Kidney (tissue), 14 donors: ENCODE measurements around the gene CDH2. TPM values are rescaled to one million over a fixed set of nuclear protein-coding genes. Genes with fewer than 3 reads are reported as not detected.

Source experiments
- DNase-seq, 5 donors: peaks; one replicate each; pipeline ENCODE4 v3.0.0-alpha.2; 2013 to 2020
- FAIRE-seq: peaks from 2 replicates; lab custom pipeline; 2012; peaks lifted over from hg19 to GRCh38; lab: Jason Lieb, UNC
- H3K27ac ChIP-seq, 2 donors: one replicate each; pipeline ENCODE4 v1.7.0; 2013; ENCODE audit warnings: low read depth in 2 of 2, low read length in 2 of 2, inconsistent platforms in 1 of 2
- H3K27me3 ChIP-seq: one replicate; pipeline ENCODE4 v1.7.1; 2013; ENCODE audit warnings: low read length, inconsistent platforms; ENCODE audit not compliant: control insufficient read depth, insufficient read depth
- H3K36me3 ChIP-seq, 3 donors: one replicate each; pipeline versions ENCODE4 v1.7.0 to v1.7.1; 2013; ENCODE audit warnings: low read length in 3 of 3, control low read depth in 1 of 3, inconsistent platforms in 1 of 3; ENCODE audit not compliant: insufficient read depth in 3 of 3, control insufficient read depth in 2 of 3
- H3K4me1 ChIP-seq, 3 donors: one replicate each; pipeline versions ENCODE4 v1.7.0 to v1.7.1; 2013; ENCODE audit warnings: low read length in 3 of 3, inconsistent platforms in 1 of 3, low read depth in 1 of 3; ENCODE audit not compliant: control insufficient read depth in 2 of 3, insufficient read depth in 2 of 3
- H3K4me3 ChIP-seq, 3 donors: one replicate each; pipeline versions ENCODE4 v1.7.0 to v1.8.1; 2013; ENCODE audit warnings: low read length in 3 of 3, control low read depth in 1 of 3, inconsistent platforms in 1 of 3
- H3K9ac ChIP-seq, 3 donors: one replicate each; pipeline versions ENCODE4 v1.7.0 to v1.7.1; 2013; ENCODE audit warnings: low read length in 3 of 3, control low read depth in 1 of 3, inconsistent platforms in 1 of 3
- H3K9me3 ChIP-seq, 3 donors: one replicate each; pipeline versions ENCODE4 v1.7.0 to v1.7.1; 2013; ENCODE audit warnings: low read length in 3 of 3, control low read depth in 1 of 3, inconsistent platforms in 1 of 3; ENCODE audit not compliant: control insufficient read depth in 2 of 3, insufficient read depth in 1 of 3
- intact Hi-C: fragments of 100-400 bp; cut with DNase I; formaldehyde crosslinking; loops from one replicate; pipeline ENCODE4 v1.11.1; 2022
- polyA plus RNA-seq: library from polyadenylated mRNA; stranded (reverse); fragments of 350-450 nt; fragmentation: Illumina TruSeq; extraction: RNeasy Lipid Tissue Mini Kit (QIAGEN cat#74804); gene quantifications from one replicate; pipeline ENCODE4 v1.2.3, GENCODE V29; 2014; ENCODE audit warnings: low read depth, low replicate concordance; ENCODE audit not compliant: insufficient read depth
- total RNA-seq: library from RNA; stranded (reverse); fragmentation: NEBNext Ultra II Directional; extraction: Animal tissue kit (Norgen Biotek cat#: 25700); gene quantifications from one replicate; pipeline ENCODE4 v1.2.1, GENCODE V29; 2021
- TF ChIP-seq, protein P1 (sequence below): IDR thresholded peaks from 3 replicates; pipeline ENCODE4 v1.5.1; 2012; ENCODE audit warnings: mild to moderate bottlenecking, moderate library complexity, borderline replicate concordance; ENCODE audit not compliant: insufficient read depth; ENCODE audit errors: extremely low read depth
- donor health status: control.
- donor health status: control.
- donor health status: control.
- donor health status: control.
- donor health status: control.
- donor health status: DM: yes; HTN: yes; CAD: no.
- donor health status: Normal renal cell carcinoma (clear cell type).

CDH2 gene
- total and polyA plus RNA-seq, 2 donors from 2014 or later = 6.3 to 29.6 TPM

DNA sequence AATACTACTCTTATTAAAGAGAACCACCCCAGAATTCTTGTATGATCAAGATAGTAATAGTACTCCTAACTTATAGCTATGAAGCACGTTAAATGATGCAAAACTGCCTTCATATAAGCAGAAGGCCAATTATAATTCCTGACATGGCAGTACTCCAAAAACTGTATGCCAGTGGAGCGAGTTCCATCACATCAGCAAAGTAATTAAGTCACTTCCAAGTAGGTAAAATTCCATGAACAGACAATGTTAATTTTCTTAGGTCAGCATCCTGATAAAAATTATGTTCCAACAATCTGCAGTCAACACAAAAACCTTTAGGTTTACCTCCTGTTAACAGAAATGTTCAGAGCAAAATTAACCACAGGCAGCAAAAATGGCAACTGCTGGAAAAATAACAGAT, 136.7 kb downstream of the CDH2 start:
- no peaks in the 10 kb centered on the region for H3K9me3 ChIP-seq

DNA sequence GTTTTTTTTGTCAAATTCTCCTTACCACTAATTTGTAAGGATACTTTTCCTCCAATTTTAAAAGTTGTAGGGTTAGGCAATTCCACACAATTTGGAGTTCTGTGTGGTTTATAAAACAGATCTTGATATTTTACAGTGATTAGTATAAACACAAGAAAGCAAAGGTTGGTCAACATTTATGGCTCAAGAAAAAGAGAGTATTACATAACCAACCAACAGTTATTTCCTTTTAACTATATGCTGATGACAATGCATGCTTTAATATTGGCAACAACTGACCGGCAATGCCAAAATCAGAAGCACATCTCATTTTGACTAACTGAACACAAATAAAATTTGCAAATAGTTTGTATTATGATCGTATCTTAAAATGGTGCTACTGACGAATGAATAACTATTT, 137.2 kb downstream of the CDH2 start:
- Histone ChIP-seq H3K9ac (no peak overlapping the region), H3K36me3 (no peaks in the 10 kb centered on the region), H3K9me3 (no peaks in the 10 kb centered on the region), H3K27me3 (no peaks in the 10 kb centered on the region), H3K4me1 (no peaks in the 10 kb centered on the region), H3K27ac (no peak overlapping the region), H3K4me3 (no peak overlapping the region)
- TF ChIP-seq, protein P1, sequence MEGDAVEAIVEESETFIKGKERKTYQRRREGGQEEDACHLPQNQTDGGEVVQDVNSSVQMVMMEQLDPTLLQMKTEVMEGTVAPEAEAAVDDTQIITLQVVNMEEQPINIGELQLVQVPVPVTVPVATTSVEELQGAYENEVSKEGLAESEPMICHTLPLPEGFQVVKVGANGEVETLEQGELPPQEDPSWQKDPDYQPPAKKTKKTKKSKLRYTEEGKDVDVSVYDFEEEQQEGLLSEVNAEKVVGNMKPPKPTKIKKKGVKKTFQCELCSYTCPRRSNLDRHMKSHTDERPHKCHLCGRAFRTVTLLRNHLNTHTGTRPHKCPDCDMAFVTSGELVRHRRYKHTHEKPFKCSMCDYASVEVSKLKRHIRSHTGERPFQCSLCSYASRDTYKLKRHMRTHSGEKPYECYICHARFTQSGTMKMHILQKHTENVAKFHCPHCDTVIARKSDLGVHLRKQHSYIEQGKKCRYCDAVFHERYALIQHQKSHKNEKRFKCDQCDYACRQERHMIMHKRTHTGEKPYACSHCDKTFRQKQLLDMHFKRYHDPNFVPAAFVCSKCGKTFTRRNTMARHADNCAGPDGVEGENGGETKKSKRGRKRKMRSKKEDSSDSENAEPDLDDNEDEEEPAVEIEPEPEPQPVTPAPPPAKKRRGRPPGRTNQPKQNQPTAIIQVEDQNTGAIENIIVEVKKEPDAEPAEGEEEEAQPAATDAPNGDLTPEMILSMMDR = no peak
- intact Hi-C loops = no loop called here
- FAIRE-seq (no peak), DNase-seq (no peak)

More for the DNA sequence above, 136.7 kb downstream of the CDH2 start:
- no peaks in the 10 kb centered on the region for H3K36me3 ChIP-seq
- no peak overlapping the region for H3K27ac ChIP-seq
- no peaks in the 10 kb centered on the region for H3K27me3 ChIP-seq
- no peak for DNase-seq
- H3K4me3 ChIP-seq = no peak overlapping the region
- intact Hi-C loops = no loop called here
- FAIRE-seq = no peak
- no peak overlapping the region for H3K9ac ChIP-seq
- H3K4me1 ChIP-seq = no peaks in the 10 kb centered on the region
- TF ChIP-seq, protein P1 = no peak

DNA sequence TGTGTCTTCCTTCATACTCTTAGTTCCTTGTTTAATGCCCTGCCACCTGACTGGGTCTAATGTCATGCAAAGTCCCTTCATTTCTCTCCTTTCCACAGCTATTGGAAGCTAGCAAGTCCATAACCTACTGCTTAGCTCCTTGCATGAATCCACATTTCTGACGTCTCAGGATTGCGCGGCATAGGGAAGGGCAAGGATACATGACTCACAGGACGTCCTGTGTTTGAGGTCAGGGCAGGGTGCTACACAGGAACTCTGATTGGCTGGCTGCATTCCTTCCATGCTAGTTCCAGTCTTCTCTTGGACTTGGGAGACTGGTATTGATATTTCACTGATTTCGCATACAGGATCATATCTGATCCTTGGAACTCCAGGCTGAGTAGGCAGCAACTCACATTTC, 137.9 kb downstream of the CDH2 start:
- Histone ChIP-seq H3K27ac (no peak overlapping the region), H3K9ac (no peak overlapping the region), H3K27me3 (no peaks in the 10 kb centered on the region), H3K36me3 (no peaks in the 10 kb centered on the region), H3K9me3 (no peaks in the 10 kb centered on the region), H3K4me1 (no peaks in the 10 kb centered on the region), H3K4me3 (no peak overlapping the region)
- TF ChIP-seq, protein P1 = no peak
- intact Hi-C loops = no loop called here
- no peak for DNase-seq
- FAIRE-seq = no peak

DNA sequence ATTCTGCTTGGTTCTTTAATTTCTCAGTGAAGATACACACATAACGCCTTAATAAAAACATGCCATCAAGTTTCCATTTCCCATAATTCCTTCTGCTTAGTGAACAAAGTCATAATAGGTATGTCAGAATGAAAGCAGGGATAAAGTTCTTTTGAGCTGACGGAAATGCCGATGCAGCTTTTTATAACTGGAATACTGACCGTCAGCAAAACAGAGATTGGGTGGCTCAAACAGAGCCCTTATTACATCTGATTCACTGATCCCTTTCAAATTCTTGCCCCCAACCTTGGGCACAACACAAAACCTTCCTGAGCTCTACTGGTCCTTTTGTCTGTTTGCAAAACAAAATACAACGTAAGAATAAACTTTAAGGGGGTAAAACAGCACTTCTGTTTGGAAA, 140.4 kb downstream of the CDH2 start:
- H3K4me1 ChIP-seq = no peaks in the 10 kb centered on the region
- DNase-seq (peak in 1 of 5 donors; percentile 19), FAIRE-seq (no peak)
- no peaks in the 10 kb centered on the region for H3K27me3 ChIP-seq
- H3K9me3 ChIP-seq = no peaks in the 10 kb centered on the region
- no peaks in the 10 kb centered on the region for H3K36me3 ChIP-seq
- H3K9ac ChIP-seq = no peak overlapping the region
- peak overlapping the region in 1 of 3 donors; percentile 28 for H3K4me3 ChIP-seq
- intact Hi-C loops = no loop called here
- TF ChIP-seq, protein P1 = no peak
- peak overlapping the region in 1 of 2 donors; percentile 26 for H3K27ac ChIP-seq
